T-helper 2 cell (primary cell): ENCODE results near the gene ZNF776.
"Not testable (repeated sequence)": the region's sequence is repeated elsewhere in the genome, so short reads cannot be mapped to it uniquely, and the experiment has no call there.

ENCODE experiments used
- DNase-seq, 5 experiments: peaks; one replicate each; pipeline versions ENCODE4 v3.0.0 to v3.0.0-alpha.2; 2012 to 2022
- total RNA-seq, 2 donors: gene quantifications; one replicate each; lab custom pipeline; 2026; lab: John Stamatoyannopoulos, UW

ZNF776 gene
- 22.4 to 30.7 reads per million in 2 donors for total RNA-seq

DNA sequence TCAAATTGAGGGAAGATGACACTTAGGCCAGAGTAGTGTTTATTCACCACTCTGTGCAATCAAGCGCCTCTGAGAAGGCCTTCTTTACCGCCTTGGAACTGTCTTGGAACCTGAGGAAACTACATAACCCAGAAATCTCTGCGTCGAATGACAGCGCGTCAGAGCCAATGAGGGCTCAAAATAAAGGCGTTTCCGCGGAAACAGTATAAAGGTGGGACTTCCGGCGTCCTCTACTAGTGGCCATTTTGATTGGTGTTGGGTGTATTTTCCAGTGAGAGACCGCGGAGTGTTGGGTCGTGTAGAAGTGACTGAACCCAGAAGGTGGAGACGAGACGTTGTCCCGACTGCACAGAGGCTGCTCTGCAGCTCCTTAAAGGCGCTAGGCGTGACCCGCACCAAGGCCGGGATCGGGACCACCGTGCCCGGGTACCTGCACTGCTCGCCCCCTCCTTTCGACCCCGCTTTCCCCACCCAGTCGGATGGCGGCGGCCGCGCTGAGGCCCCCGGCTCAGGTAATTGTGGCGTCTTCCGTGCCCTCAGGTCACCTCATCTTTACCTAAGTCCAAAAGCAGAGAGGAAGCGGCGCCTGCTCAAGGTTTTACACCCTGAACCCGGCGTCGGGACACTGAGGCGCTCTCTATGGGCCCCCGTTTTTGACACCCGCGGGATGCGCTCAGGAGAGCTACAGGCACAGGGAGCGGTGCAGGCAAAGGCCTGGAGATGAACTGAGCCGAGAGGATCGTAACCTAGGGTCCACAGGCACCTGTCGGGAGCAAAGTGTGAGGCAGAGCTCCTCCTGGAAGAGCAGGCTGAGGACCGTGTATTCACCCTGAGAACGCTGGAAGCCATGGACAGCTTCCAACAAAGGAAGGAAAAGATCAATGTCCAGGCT is at the start of gene ZNF776:
Gene ZNF776 (plus strand): TSS at position 236 of the 892 bp plus-strand sequence. CDS start 244 bp downstream, at position 480.
- peak; percentile 26 to 96 (median 69) for DNase-seq

DNA sequence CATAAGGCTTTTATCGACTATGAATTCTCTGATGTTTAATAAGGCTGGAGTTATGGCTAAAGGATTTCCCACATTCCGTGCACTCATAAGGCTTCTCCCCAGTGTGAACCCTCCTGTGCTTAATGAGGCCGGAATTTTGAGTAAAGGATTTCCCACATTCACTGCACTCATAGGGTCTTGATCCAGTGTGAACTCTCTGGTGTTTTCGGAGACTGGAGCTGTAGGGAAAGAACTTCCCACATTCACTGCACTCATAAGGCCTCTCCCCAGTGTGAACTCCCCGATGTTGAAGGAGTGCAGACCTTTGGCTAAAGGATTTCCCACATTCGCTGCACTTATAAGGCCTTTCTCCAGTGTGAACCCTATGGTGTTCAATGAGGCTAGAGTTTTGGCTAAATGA is 45.0 kb upstream of the ZNF776 start:
- no peak for DNase-seq

DNA sequence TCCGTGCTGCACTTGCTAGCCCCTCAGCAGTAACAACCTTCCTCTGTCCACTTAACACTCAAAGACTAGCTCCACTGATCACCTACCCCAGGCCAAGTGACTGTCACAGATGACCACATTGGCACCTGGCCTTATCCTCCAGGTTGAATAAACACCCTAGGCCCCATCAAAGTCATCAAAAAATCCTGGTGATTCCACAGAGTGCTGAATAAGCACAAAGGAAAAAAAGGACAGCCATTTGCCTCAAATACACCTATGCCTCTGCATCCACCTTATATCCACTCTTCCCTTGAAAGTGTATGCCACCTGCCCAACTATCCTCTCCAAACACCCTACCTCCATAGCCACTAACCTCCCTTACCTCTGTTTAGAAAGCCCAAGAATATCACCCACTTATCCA is 40.3 kb upstream of the ZNF776 start:
- no peak for DNase-seq

DNA sequence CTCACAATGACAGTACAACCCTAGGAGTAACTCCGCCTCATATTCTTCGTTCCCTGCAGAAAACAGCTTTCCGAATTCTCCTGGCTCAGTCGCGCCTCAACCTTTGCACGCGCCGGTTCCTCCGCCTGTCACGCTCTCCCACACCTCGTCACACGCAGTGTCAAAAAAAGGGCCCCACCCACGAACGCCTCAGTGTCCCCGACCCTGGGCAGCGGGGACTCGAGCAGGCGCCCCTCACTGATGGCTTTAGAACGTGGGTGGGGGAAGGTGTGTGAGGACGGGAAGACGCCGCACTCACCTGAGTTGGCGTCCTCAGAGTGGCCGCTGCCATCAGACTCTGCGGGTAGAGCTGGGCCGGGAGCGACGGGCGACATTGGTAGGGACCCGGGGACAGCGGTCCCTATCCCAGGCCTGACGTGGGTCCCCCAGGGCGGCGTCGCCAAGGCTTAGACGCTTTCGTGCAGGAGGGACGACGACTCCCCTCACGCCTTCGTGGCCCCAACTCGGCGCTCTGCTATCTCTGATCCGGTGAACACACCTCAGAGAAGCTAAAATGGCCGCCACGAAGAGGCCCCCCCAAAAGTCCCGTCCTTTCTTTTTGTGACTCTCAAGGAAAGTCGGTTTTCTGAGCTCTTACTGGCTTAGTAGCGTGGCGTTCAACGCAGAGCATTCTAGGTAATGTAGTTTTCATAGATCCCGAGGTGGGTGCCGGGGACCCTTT is 37.8 kb upstream of the ZNF776 start, which contains the start of gene ZNF154:
Gene ZNF154 (minus strand): TSS at position 564 of the 721 bp plus-strand sequence. CDS start 233 bp downstream, at position 331.
- peak in 3 of 5 experiments; percentile 8 to 70 (median 29) for DNase-seq

DNA sequence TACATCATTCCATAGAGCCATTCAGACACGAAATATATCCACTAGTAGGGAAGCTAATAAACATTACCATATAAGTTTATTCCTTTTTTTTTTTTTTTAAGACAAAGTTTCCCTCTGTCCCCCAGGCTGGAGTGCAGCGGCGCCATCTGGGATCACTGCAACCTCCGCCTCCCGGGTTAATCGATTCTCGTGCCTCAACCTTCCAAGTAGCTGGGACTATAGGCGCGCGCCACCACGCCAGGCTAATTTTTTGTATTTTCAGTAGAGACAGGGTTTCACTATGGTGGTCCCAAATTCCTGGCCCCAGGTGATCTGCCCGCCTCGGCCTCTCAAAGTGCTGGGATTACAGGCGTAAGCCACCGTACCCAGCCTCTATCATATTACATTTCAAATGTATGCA is 37.0 kb upstream of the ZNF776 start:
- no peak for DNase-seq

DNA sequence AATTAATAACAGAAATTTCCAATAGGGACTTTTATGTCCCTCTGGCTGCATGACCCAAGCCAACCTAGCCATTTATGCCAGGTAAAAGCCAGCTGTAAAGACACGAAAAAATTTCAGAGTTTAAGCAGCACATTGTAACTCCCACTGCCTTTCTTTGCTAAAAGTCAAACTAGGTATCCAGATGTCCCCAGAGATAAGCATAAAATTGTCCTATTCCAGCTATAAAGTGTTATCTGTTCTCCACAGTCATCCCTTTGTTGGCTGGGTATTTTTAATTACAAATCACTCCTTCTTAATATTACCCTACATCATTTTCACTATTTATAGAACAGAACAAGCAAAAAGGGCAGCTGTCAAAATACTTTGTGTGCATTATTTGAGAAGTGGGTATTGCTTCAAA is 34.4 kb upstream of the ZNF776 start:
- no peak for DNase-seq

DNA sequence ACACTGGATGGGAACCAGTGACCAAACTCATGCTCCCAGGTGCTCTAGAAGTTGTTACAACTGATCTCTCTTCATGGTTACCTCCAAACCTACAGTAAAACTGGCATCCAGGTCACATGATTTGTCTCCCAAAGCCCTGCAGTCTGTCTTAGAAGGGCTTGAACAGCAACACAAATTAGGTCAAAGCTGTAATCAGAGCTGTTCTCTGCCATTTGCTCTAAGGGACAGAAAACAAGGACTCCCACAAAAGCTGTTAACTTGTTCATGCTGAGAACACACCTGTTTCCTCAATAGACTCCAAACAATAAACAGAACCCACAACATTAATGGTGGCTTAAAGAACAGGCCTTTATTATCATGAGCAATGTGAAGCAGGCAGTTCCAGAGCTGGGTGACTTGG is 27.2 kb upstream of the ZNF776 start:
- no peak for DNase-seq

DNA sequence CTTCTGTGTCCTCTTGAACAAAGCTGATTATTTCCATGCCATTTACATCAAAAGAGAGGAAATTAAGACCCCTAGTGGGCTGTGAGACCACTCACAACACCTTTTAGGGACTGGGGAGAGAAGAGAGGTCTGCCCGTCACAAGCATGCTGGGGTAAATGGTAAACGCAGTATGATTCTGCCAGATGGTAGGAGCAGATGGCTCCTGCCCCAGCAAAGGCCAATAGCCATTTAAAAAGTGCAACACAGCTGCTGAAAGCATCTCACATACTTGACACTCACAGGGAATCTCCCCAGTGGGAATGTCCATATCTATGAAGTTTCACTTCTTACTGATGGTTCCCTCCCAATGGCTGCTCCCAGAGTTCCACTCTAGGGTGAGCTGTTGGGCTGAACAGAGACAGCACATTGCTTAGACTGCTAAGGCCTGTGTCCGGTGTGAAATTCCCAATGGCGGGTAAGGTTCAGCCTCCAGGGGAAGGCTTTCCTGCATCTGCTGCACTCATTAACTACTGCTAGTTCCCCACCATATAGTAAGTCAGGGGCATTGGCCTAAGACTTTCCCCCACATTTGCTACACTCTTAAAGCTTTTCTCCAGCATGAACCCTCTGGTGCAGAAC is 26.6 kb upstream of the ZNF776 start:
- no peak for DNase-seq

DNA sequence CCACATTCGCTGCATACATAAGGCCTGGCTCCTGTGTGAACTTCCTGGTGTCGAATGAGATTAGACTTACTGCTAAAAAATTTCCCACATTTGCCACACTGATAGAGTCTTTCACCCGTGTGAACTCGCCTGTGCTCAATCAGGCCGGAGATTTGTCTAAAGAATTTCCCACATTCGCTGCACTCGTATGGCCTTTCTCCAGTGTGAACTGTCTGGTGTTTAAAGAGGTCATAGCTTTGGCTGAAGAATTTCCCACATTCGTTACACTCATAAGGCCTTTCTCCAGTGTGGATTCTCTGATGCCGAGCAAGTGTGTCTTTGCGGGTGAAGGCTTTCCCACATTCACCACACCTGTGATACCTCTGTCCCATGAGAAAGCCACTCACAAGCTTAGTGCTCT is 25.7 kb upstream of the ZNF776 start:
- peak in 1 of 5 experiments; percentile 27 for DNase-seq

DNA sequence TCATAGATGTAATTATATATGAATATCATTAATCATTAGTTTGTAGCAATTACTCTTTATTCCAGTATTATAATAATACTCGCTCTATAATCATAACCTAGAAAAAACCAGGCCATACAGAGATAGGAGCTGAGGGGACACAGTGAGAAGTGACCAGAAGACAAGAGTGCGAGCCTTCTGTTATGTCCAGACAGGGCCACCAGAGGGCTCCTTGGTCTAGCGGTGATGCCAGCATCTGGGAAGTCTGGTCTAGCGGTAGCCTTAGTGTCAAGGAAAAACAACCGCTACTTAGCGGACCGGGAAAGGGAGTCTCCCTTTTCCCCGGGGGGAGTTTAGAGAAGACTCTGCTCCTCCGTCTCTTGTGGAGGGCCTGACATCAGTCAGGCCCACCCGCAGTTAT is 8.3 kb upstream of the ZNF776 start:
- peak in 1 of 5 experiments; percentile 13 for DNase-seq

DNA sequence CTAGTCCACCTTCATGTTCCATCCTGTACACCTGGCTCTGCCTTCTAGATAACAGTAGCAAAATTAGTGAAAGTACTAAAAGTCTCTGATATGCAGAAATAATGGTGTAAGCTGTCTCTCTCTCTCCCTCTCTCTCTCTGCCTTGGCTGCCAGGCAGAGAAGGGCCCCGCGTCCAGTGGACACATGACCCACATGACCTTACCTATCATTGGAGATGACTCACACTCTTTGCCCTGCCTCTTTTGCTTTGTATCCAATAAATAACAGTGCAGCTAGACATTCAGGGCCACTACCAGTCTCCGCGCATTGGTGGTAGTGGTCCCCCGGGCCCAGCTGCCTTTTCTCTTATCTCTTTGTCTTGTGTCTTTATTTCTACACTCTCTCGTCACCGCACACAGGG is 7.8 kb upstream of the ZNF776 start:
- not testable (repeated sequence) for DNase-seq

DNA sequence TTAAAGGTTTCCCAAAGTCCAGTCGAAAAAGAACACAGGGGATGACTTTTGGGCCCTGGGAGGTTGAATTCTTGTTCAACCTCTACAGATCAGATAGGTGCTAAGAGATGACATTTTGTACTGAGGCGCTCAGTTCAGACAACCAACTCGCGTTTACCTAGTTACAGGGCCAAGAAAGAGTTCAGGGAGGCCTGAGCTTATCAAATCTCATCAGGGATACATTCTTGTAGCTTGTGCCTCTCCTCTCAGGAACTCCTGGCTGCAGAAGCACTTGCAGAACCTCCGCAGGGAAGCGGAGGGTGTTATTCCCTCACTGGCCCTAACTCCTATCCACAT is 825 bp downstream of the ZNF776 start:
- no peak for DNase-seq

DNA sequence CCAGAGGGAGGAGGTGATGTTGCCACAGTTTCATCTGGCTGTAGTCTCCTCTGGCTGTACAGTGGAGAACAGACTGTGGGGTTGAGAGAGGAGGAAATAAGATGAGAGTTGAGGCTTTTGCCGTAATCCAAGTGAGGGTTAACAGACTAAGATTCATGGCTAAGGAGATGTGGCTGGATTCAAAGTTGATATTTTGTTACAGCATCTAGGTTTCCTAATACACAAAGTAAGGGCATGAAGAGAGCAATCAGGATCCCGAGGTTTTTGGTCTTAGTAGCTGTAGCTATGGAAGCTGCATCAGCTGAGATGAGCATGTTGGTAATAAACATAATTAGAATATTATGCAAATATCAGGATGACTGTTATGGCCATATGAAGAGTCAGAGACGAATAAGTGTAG is 1.4 kb downstream of the ZNF776 start:
- DNase-seq, result no peak

DNA sequence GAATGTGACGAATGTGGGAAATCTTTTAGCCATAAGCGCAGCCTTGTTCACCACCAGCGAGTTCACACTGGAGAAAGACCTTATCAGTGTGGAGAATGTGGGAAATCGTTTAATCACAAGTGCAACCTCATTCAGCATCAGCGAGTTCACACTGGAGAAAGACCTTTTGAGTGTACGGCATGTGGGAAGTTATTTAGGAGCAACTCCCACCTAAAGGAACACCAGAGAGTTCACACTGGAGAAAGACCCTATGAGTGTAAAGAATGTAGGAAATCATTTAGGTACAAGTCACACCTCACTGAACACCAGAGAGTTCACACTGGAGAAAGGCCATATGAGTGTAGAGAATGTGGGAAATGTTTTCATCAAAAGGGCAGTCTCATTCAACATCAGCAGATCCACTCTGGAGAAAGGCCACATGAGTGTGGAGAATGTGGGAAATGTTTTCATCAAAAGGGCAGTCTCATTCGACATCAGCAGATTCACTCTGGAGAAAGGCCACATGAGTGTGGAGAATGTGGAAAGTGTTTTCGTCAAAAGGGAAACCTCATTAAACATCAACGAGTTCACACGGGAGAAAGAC is 7.6 kb downstream of the ZNF776 start:
- DNase-seq, result no peak

DNA sequence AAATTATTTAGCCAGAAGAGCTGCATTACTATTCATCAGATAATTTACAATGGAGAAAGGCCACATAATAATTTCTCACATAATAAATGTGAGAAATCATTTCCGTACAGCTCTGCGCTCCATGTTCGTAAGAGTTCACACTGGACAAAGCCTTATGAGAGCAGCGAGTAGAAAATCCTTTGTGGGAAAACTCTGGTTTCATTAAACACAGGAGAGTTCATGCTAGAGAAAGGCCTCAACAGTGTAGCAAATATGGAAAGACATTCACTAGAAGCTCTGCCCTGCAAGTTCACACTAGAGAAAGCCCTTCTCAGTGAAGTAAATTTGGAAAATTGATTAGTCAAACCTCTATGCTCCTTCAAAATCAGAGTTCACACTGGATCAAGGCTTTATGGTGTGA is 8.4 kb downstream of the ZNF776 start:
- DNase-seq, result no peak

DNA sequence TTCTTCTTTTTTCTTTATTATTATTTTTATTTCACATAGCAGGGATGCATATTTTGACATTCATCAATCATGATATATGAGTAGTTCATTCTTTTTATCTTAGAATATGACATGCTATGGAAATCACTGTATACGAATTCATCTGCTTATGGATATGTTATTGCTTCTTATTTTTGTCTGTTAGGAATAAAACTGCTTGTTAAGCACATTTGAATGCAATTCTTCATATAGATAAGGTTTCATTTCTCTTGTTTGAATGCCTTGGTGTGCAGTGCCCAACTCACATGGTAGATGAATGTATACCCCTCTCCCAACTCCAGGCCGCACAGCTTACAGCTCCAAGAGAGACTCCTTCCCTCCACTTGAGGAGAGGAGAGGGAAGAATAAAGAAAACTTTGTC is 11.3 kb downstream of the ZNF776 start:
- DNase-seq, result no peak

DNA sequence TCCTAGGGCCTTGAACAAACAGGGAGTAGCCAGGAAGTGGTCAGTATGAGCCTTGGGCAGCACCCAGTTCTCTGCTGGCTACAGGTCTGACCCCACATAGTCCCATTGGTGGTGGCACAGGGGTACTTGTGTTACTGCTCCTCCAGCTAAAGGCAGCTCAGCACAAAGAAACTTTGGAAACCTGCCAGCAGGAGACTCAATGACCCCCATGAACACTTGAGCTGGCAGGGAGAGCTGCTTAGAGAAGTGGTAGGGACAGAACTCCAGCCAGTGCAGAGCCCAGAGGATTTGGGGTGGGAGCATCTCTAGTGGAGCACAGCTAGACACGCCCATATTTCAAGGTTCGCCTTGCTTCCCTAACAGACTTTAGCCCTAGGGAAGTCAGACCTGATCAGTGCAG is 12.5 kb downstream of the ZNF776 start:
- DNase-seq, result no peak

DNA sequence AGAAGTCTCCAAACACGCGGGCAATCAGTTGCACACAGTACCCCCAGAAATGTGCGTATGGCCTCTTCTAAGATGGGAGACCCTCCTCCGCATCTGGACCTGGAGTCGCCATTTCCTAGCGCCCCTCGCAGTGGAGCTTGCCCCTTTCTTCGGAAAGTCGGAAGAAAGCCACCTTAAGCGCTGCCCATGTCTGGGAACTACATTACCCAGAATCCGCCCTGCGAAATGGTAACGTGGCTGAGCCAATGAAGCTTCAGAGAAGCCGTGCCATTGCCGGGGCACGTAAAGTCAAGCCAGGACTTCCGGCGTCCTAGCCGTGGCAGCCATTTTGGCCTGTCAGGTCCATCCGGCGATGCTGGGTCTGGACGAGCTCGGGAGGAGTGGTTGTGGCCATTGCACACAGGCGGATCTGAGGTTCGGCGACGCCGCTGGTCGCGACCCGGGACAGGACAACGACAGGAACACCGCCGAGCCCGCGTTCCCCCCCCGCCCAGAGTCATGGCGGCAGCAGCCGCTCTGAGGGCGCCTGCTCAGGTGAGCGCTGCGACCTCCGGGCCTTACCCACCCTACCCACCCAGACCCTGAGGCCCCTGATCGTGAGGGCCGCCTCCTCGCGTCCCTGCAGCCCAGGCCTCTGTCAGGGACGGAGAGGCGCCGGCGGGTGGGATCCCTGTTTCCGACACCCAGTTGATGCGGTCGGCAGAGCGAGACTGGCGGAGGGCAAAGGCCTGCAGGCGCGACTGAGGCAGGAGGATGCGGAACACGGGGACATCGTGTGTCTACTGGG is 22.9 kb downstream of the ZNF776 start, which contains the start of gene ZNF586:
Gene ZNF586 (plus strand): TSS at position 332 of the 787 bp plus-strand sequence. CDS start 167 bp downstream, at position 499.
- peak; percentile 57 to 95 (median 80) for DNase-seq

DNA sequence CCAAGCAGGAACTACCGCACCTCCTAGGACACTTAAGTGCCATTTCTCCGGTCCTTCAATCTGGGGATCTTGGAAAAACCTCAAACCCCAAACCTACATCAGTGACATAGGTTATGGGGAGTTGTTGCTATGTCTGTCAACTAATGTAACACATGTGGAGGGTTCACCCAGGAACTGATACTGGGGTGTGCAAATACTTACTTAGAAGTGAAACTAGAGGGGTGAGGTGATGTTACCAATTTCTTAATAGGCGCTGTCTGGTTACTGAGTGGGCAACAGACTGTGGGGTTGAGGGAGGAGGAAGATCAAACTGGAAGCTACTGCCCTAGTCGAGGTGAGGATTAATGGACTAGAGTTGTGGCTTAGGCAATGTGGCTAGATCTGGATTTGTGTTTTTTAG is 24.8 kb downstream of the ZNF776 start:
- no peak for DNase-seq

DNA sequence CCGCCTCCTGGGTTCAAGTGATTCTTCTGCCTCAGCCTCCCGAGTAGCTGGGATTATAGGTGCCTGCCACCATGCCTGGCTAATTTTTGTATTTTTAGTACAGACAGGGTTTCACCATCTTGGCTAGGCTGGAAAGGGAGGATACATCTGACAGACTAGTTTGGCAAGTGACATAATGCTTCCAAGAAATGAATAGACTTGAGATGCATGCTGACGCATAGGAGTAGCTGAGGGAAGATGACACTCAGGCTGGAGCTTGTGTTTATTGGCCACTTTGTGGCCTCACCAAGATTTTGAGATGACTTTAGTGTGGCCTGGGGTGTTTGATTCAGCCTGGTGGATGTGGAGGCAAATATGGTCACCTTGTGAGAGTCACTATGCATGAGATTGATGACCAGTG is 26.9 kb downstream of the ZNF776 start:
- no peak for DNase-seq

DNA sequence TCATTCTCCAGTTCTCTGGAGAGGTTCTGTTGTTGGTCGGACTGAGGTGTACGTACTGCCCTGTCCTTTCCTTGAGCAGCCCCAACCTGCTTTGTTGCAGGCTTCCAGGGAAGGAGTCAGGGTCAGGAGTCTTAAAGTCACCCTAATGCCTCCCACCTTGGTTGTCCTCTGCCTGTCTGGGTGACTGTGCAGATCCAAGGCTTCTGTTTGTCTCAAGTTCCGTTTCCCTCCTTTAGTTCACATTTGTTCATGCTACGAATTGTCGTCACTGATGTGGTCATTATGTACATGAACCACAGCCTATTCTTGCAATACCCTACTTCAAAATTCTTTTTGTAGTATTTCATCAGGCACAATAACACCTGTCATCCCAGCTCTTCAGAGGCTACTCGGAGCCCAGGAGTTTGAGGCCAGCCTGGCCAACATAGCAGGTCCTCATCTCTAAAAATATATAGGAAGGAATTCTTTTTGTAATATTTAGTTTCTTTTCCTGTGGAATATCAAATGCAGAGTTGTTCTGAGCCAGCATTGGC is 30.2 kb downstream of the ZNF776 start:
- DNase-seq, result no peak

DNA sequence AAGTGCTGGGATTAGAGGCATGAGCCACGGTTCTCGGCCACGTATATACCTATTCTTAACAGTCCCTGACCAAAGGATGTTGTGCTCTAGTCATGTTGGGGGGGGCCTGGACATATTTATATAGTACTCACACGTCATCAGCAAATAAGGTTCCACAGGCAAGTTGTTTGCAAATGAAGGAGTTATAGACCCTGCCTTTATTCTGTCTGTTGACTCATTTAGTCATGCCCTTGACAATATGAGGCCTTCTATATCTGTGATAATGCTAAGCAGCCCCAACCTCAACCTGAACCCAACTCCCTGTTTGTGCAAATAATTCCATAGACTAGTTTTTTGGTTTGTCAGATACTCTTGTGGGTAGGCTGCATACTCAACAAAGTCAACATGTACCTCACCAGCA is 31.7 kb downstream of the ZNF776 start:
- no peak for DNase-seq
